ENCODE results near the gene TPSG1.
"Not testable (repeated sequence)": the region's sequence is repeated elsewhere in the genome, so short reads cannot be mapped to it uniquely, and the experiment has no call there.

Gene TPSG1

GRCh38 chr16:1193825-1194581 is 31.1 kb downstream of the TPSG1 start:
- no peak for DNase-seq

- DNase-seq, result no peak
These were observed 31.8 kb downstream of the TPSG1 start for GRCh38 chr16:1193143-1193824.

- DNase-seq, result no peak
These were observed 32.5 kb downstream of the TPSG1 start for GRCh38 chr16:1192384-1193073.

GRCh38 chr16:1190789-1191188 is 34.3 kb downstream of the TPSG1 start:
- DNase-seq, result not testable (repeated sequence)

- DNase-seq, result no peak
These were observed 35.6 kb downstream of the TPSG1 start for GRCh38 chr16:1189455-1189854.

- DNase-seq, result peak; percentile 26
These were observed 36.5 kb downstream of the TPSG1 start for GRCh38 chr16:1188432-1189189.

- not testable (repeated sequence) for DNase-seq
These were observed 39.4 kb downstream of the TPSG1 start for GRCh38 chr16:1185460-1186207.

- no peak for DNase-seq
These were observed 40.1 kb downstream of the TPSG1 start for GRCh38 chr16:1184980-1185379.

- no peak for DNase-seq
These were observed 40.8 kb downstream of the TPSG1 start for GRCh38 chr16:1184156-1184868.

- DNase-seq, result no peak
These were observed 41.8 kb downstream of the TPSG1 start for GRCh38 chr16:1182950-1183907.

GRCh38 chr16:1182316-1182671 is 42.8 kb downstream of the TPSG1 start:
- DNase-seq, result no peak

- no peak for DNase-seq
These were observed 43.4 kb downstream of the TPSG1 start for GRCh38 chr16:1181404-1182315.

- no peak for DNase-seq
These were observed 44.3 kb downstream of the TPSG1 start for GRCh38 chr16:1180549-1181403.

- no peak for DNase-seq
These were observed 46.7 kb downstream of the TPSG1 start for GRCh38 chr16:1178295-1178910.

GRCh38 chr16:1177750-1178149 is 47.3 kb downstream of the TPSG1 start:
- no peak for DNase-seq

GRCh38 chr16:1177053-1177452 is 48.0 kb downstream of the TPSG1 start:
- no peak for DNase-seq

- no peak for DNase-seq
These were observed 48.7 kb downstream of the TPSG1 start for GRCh38 chr16:1176280-1176897.

Data from CD4-positive, alpha-beta T cell treated with Interleukin-17A for 1 hour (primary cell).